Left hindlimb (tissue), 1 donor: Measurements from ENCODE around the gene SEMA4B.
"Not testable (repeated sequence)": the region's sequence is repeated elsewhere in the genome, so short reads cannot be mapped to it uniquely, and the experiment has no call there.

ENCODE experiments used
- DNase-seq: peaks from one replicate; pipeline ENCODE4 v3.0.0-alpha.2; 2018

SEMA4B gene

GRCh38 chr15:90201130-90201943 is at the start of gene SEMA4B:
Gene SEMA4B (plus strand): TSS chr15:90201330. CDS start chr15:90201579, 249 bp downstream.
- DNase-seq: peak; percentile 77

- DNase-seq: no peak
Observed at GRCh38 chr15:90151989-90152645, 49.0 kb upstream of the SEMA4B start.

GRCh38 chr15:90153658-90154057 is 47.5 kb upstream of the SEMA4B start:
- no peak for DNase-seq

- no peak for DNase-seq
Observed at GRCh38 chr15:90154246-90154645, 46.9 kb upstream of the SEMA4B start.

GRCh38 chr15:90154861-90155626 is 46.1 kb upstream of the SEMA4B start:
- no peak for DNase-seq

GRCh38 chr15:90159213-90159612 is 41.9 kb upstream of the SEMA4B start:
- DNase-seq: no peak

- DNase-seq: no peak
Observed at GRCh38 chr15:90160781-90161727, 40.1 kb upstream of the SEMA4B start.

- no peak for DNase-seq
Observed at GRCh38 chr15:90161950-90162361, 39.2 kb upstream of the SEMA4B start.

- DNase-seq: no peak
Observed at GRCh38 chr15:90162956-90163355, 38.2 kb upstream of the SEMA4B start.

- not testable (repeated sequence) for DNase-seq
Observed at GRCh38 chr15:90164239-90164638, 36.9 kb upstream of the SEMA4B start.

- DNase-seq: no peak
Observed at GRCh38 chr15:90165157-90165556, 36.0 kb upstream of the SEMA4B start.

- no peak for DNase-seq
Observed at GRCh38 chr15:90165659-90166489, 35.3 kb upstream of the SEMA4B start.

- DNase-seq: no peak
Observed at GRCh38 chr15:90167121-90167520, 34.0 kb upstream of the SEMA4B start.

- no peak for DNase-seq
Observed at GRCh38 chr15:90171623-90172022, 29.5 kb upstream of the SEMA4B start.

GRCh38 chr15:90173372-90173771 is 27.8 kb upstream of the SEMA4B start:
- DNase-seq: no peak

GRCh38 chr15:90174140-90174875 is 26.8 kb upstream of the SEMA4B start:
- DNase-seq: peak; percentile 82

GRCh38 chr15:90177012-90177411 is 24.1 kb upstream of the SEMA4B start:
- no peak for DNase-seq

- no peak for DNase-seq
Observed at GRCh38 chr15:90178468-90179435, 22.4 kb upstream of the SEMA4B start.

GRCh38 chr15:90181776-90182175 is 19.4 kb upstream of the SEMA4B start:
- DNase-seq: no peak
